Left ventricle myocardium superior (tissue), 1 donor: Measurements from ENCODE around the gene FARP1. TPM values are rescaled to one million over a fixed set of nuclear protein-coding genes. Genes with fewer than 3 reads are reported as not detected.

Experiments used
- ATAC-seq: fragments of 200-7000 bp; cut with Tn5 transposase; one replicate; pipeline ENCODE4 v1.9.1; 2020; ENCODE audit warnings: mild to moderate bottlenecking, moderate library complexity
- DNase-seq: peaks from one replicate; pipeline ENCODE4 v3.0.0-alpha.2; 2020
- intact Hi-C: fragments of 100-400 bp; cut with micrococcal nuclease; formaldehyde crosslinking; loops from one replicate; pipeline ENCODE4 v1.11.0; 2022
- total RNA-seq: library from RNA; stranded (reverse); fragmentation: NEBNext Ultra II Directional; extraction: Animal tissue kit (Norgen Biotek cat#: 25700); gene quantifications from one replicate; pipeline ENCODE4 v1.2.1, GENCODE V29; 2021
- donor health status: DM: no; HTN: yes; CAD: no; lungs with severe emphysema.

The FARP1 gene
- total RNA-seq, 1 donor from 2014 or later, result 14.9 TPM

DNA sequence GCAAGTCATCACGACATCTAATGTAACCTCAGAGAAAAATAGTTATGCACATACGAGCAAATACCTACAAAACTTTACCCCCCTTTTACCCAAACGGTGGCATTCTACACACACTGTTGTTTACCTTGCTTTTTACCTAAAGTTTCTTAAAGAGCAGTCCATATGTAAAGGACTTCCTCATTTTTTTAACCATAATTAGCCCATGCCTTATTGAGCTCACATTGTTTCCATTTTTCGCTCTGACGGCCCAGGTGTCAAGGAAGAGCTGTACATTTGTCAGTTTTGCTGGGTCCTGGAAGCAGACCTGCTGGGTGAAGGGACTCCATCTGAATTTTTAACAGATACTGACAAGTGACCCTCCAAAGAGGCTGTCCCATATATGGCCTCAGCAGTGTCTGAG lies 344.6 kb downstream of the FARP1 start:
- intact Hi-C loops, result no loop called here
- no peak for DNase-seq
- ATAC-seq, result no peak

DNA sequence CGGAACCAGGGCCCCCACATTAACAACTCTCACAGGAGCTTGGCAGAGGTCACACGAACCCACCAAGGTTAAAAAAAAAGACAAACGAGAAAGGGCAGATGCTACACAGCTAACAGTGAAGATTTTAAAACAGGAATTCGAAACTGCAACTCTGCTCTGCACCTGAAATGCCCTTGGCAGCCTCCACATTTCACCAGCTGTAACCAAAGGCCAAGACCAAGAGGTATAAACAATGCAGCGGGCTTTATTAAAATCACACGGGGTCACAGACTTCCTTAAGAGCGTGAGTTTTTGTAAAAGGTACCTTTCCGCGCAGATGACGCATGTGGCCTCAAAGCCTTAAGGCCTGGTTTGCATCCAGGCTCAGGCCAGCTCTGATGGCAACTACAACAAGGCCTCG lies 345.8 kb downstream of the FARP1 start:
- intact Hi-C loops, result no loop called here
- DNase-seq (no peak), ATAC-seq (no peak)

DNA sequence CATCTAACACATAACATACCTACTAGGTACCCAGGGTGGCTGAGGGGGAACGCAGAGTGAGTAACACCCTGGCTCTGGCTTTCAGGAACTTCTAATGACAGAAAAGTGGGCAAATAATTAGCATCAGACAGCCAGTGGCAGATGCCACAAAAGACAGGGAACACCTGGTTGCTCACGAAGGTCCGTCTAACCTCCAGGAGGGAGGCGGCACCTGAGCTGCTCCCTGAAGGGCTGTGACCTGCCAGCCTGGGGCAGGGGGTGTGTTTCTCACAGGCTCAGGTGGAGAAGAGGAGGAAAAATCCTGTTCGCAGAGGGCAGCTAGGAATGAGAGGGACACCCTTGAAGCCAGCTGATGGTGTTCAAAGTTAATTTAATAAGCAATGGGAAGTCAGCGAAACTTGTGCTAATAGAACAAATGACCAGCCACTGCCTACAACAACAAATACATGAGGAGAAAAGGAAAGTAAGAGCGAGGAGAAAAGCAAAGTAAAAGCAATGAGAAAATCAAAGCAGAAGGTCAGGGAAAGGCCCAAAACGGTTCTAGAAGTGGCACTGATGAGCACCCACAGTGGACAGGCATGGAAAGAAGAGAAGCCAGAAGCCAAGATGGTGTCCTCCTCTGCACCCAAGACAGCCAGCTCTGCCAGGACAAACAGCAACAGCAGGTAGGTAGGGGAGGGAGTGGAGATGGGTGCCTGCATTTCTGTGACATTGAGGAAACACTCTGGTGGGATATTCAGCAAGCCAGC lies 346.7 kb downstream of the FARP1 start:
- no peak for DNase-seq
- intact Hi-C loops, result no loop called here
- ATAC-seq, result no peak

DNA sequence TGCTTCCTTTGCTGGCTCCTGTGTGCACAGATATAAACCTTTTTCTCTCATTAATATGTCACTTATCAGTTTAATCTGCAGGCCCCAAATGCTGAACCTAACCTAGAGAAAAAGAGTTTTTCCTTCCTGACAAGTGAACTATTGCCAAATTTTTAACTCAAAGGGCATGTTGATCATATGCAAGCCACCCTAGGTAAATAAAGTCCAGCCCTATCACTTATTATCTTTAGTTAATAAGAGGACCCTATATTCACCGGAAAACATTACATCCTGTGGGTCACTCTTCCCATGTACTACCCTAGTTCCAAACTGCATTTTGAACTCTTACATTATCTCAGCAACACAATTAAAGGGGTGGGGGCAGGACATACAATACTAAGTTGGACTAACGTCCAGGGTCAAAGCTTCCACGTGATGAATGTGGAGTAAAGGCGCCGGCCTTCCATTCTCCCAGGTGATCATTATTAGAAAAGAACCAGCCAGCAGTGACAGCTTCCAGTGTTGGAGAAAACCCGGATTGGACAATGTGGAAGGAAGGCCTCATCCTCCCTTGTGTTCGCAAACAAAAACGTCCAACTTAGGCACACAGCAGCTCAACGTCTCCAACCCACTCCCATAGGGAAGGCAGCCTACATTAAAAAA lies 347.4 kb downstream of the FARP1 start:
- ATAC-seq (no peak), DNase-seq (no peak)
- intact Hi-C loops, result no loop called here

DNA sequence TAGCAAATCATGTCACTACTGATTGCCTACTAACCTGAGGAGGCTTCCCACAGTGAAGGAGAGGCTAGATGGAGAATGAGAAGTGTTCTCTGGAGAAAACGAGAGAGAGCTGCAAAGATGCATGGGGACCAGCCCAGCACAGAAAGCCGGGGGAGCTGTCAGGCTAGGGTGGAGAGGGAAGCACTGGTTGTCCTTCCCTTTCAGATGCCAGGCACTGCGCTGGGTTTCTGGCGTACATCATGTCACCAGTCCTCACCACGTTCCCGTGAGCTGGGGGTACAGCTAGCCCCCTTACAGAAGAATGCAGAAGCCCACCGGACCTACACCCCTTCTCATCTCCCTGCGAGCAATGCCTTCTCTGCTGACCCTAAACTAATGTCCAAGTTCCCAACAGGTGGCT lies 348.0 kb downstream of the FARP1 start:
- no peak for ATAC-seq
- DNase-seq, result no peak
- intact Hi-C loops, result no loop called here

DNA sequence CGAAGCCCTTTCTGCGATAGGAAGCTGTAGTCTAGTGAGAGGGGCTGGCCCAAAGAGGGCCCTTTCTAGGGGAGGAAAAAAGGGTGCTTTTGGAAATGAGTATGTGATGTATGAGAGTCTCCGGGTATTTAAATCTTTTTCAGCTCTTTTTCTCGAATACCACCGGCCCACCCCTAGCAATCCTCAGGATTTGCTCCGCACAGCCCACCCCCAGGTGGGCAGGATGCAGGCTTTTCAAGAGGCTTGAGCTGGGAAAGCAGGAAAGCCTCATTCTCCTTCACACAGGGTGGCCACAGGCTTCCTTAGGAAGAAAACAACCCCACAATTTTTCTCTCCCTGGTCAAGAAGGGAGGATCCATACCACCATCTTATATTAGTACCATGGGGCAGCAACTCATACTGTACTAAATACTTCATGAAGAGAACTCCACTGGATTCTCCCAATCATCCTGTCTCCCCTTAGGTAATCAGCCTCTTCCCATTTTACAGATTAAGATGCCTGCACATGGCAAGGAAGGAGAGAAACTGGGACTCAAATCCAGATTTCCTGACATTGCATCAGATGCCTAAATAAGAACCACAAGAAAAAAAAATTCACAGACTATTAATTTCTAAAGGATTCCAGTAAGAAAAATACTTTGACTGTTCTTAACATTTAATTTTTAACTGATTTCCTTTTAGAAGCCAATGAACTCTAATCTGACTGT lies 349.6 kb downstream of the FARP1 start:
- DNase-seq (no peak), ATAC-seq (no peak)
- intact Hi-C loops, result no loop called here

DNA sequence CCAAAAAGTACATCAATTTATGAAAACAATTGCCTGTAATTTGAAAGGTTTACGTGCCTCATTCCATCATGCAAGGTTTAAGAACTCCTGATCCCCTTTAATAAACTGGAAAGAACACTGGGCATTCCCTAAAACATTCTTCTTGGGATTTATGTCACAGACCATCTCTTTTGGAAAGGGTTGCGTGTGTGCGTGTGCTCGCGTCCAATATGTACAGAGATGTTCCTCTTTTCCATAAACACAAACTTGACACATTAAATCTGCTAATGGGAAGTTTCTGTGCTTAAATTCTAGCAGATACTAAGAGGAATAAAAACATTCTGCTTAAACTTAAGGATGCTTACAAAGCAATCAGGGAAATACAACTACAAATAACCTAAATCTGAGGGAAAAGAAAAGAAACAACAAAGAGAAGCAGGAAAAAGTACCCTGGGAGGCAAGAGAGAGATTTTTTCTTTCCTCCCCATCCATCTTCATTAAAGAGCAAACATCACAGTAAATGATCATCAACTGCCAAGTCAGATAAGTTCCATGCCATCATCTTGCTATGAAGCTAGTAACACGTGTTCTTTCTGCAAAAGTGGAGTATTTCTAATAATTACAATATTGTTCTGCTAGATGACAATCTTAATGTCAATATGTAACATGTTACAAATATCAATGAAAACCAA lies 350.3 kb downstream of the FARP1 start:
- ATAC-seq, result no peak
- intact Hi-C loops, result no loop called here
- DNase-seq, result no peak

DNA sequence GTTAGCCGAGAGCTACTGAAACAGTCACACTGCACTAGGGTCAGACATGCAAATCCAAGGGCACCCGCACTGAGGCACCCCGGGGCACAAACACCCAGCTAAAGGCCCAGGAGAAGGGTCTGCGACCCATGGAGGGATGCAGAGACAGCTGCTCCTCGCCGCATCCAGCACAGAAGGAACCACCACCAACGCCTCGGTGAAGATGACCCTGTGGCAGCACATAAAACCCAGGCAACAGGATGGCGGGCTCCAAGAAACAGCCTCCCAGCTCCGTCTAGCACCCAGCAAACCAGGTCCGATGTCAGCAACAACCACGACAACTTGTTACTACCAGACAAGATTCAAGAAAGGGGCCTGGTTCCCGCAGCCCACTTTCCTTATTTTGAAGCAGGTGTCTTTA lies 351.9 kb downstream of the FARP1 start:
- DNase-seq (no peak), ATAC-seq (no peak)
- intact Hi-C loops, result no loop called here

DNA sequence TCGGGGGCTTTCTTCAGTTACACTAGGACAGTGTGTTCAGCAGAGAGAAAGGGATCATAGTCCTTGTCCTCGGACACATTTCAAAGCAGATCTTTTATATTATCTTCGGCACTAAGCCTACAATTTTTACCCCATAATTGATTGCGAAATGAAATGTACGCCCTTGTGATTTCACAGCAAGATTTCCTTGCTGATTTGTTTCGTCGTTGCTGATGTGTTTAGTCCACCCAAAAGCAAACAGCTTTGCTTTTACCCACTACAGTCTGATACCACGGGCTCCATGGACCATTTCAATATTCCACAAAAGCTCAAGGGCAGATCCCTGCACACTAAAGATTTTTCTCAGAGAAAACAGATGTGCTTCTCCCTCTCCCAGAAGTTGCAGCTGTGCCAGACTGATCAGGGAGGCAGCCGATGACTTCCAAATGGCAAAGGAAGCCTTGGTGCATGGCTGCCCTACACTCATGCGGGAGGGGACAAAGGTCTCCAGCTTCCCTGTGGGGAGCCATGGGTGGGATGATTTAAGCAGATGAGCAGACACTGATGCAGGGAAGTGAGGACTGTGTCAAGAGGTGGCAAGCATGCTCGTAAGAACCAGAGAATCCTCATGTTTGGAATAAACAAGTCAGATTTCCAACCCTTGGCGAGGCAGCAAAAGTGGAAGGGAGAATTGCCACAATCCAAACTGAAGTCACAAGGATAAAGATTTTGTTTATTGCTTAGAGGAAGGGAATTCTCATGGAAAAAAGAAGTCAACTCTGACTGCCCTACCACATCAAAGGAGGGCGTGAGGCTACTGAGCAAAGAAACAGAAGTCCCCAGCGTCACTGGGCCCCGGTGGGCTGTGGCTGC lies 353.0 kb downstream of the FARP1 start:
- ATAC-seq (peak; percentile 59), DNase-seq (no peak)
- intact Hi-C loops, result no loop called here

DNA sequence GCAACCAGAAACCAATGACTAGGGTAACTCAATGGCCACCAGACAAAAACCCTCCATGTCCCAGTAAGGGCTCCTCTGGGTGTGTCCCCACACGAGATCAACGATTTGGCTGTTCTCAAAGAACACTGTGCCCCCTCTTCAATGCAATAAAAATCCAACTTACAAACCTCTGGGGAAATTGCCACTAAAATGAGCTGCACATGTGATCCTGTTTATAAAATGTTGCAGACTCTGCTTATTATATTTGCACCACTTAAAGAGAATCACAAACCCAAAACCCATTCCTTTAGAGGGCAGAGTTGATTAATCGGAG lies 353.5 kb downstream of the FARP1 start:
- ATAC-seq, result peak; percentile 65
- no peak for DNase-seq
- intact Hi-C loops, result no loop called here

DNA sequence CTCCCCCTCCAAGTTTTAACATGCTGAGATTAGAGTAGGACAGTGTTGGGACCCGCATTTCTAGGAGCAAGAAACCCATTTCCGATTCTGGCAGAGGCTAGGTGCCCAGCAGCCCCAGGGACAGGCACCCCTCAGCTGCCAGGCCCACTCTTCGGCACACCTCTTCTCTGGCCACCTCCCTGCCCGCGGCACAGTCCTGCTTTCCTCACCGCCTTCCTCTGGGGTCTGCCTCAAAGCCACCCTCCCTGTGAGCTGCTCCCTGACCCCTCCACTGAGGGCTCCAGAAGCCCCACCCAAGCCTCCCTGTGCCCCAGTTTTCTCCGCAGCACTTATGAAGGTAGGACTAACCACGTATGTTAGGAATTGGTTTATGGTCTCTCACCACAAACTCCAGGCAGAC lies 354.1 kb downstream of the FARP1 start:
- ATAC-seq, result no peak
- intact Hi-C loops, result no loop called here
- no peak for DNase-seq

DNA sequence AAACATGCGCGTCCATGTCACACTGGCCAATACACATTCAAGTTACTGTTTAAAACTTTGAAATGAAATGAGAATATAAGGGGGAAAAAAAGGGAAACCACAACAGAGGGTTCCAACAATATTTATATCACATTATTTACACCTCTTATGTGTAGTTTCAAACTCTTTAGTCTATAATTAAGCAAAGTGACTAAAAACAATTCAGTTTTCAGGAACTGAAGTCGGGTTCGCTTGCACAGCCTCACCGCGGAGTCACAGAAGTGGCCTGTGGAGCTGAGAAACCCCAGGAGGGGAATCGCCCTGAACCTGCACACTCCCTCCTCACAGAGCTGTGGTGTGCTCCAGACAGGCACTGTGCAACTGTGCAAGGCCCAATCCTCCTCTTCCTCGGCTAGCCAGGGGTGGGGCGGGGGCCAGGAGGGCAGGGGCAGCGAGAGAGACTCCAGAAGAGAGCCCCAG lies 358.1 kb downstream of the FARP1 start:
- ATAC-seq, result no peak
- no peak for DNase-seq
- intact Hi-C loops, result loop anchor here (10.0 kb wide), 1 partner anchor 64 kb away; no protein-coding TSS in a partner anchor

DNA sequence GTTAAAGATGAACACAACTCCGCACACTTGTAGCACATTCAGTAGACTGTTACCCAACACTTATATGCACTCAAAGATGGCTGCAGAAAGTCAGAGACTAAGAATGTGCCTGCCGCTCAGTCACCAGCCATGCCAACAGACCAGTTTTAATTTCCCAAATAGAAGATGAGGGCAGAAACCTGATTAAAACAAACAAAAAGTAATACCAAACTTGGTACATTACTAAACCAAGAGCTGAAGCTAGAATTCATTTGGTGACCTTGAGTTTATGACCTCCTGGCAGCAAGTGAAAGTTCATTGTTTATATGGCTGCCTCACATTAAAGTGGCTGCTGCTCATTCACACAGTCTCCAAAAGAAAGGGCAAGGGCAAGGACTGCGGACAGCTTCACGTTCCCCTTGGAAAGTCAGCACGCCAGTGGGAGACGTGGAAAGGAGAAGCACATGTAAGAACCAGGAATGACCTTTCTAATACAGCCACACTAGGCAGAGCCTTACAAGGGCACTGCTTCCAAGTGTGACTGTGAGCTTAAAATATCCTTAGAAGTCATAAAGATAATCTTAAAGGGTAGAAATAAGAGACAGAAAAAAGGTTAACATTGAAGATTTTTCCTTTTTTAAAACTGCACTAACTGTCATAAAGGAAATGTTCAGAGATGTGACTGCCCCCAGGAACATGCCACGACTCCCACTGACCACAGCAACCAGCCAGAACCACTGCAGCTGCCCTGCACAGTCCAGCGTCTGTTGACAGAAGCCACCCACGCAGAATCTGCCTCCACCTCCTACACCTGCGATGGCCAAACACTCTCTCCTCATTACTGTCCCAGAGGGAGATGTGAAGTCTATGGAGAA lies 360.5 kb downstream of the FARP1 start:
- DNase-seq (no peak), ATAC-seq (peak; percentile 57)
- intact Hi-C loops, result loop anchor here (10.0 kb wide), 1 partner anchor 61 kb away; no protein-coding TSS in a partner anchor

DNA sequence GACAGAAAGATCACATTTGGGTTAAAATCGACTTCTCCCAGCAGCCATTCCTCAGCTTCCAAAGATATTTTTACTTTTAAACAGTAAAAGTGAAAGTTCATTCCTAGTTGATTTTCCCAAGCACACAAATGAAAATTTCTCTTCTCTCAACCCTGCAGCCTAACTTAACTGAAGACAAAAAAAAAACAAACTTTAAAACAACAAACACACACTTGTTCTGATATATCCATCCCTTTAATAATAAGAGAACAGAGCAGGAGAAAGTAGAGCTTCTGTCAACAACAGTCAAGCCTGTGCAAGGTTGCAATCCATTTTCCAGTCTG lies 361.1 kb downstream of the FARP1 start:
- no peak for DNase-seq
- intact Hi-C loops, result loop anchor here (10.0 kb wide), 1 partner anchor 61 kb away; no protein-coding TSS in a partner anchor
- ATAC-seq, result no peak

DNA sequence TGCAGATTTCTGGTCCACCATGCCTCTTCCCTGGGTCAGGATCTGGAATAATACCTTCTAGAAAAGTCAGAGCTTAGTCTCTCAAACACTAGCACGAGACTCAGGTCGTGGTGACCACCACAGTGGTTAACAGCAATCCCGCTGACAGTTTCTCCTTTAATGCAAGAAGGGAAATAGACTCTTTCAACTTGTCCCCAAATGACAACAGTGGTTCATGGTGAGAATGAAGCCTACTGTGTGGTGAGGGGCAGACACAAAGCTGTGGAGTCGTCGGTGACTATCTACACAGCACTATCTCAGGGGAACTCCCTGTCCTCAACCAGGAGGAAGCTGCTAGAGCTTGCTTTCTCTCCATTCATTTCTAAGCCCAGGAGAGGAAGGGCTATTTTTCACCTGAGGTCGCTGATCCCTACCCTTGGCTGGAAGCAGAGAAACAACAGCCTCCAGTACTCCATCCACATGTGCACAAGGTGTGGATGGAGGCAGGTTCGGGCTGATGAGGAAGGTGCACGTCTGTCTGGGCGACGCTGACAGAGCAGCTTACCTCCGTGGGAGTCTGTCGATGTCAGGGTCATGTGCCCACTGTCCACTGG lies 361.6 kb downstream of the FARP1 start:
- intact Hi-C loops, result loop anchor here (10.0 kb wide), 1 partner anchor 60 kb away; no protein-coding TSS in a partner anchor
- no peak for ATAC-seq
- no peak for DNase-seq
